ENCODE results near the gene NINJ2.

The NINJ2 gene

GRCh38 chr12:561908-562593 is 101.2 kb downstream of the NINJ2 start:
- TF ChIP-seq TCF12 (IDR thresholded peaks at IDR 0.05; ENCODE audit: low read depth): no peak
- TF ChIP-seq, protein P1, sequence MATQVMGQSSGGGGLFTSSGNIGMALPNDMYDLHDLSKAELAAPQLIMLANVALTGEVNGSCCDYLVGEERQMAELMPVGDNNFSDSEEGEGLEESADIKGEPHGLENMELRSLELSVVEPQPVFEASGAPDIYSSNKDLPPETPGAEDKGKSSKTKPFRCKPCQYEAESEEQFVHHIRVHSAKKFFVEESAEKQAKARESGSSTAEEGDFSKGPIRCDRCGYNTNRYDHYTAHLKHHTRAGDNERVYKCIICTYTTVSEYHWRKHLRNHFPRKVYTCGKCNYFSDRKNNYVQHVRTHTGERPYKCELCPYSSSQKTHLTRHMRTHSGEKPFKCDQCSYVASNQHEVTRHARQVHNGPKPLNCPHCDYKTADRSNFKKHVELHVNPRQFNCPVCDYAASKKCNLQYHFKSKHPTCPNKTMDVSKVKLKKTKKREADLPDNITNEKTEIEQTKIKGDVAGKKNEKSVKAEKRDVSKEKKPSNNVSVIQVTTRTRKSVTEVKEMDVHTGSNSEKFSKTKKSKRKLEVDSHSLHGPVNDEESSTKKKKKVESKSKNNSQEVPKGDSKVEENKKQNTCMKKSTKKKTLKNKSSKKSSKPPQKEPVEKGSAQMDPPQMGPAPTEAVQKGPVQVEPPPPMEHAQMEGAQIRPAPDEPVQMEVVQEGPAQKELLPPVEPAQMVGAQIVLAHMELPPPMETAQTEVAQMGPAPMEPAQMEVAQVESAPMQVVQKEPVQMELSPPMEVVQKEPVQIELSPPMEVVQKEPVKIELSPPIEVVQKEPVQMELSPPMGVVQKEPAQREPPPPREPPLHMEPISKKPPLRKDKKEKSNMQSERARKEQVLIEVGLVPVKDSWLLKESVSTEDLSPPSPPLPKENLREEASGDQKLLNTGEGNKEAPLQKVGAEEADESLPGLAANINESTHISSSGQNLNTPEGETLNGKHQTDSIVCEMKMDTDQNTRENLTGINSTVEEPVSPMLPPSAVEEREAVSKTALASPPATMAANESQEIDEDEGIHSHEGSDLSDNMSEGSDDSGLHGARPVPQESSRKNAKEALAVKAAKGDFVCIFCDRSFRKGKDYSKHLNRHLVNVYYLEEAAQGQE (IDR thresholded peaks at IDR 0.05; ENCODE audit: low read depth): no peak
- no peak for TF ChIP-seq RAD21 (IDR thresholded peaks at IDR 0.05; ENCODE audit: low read depth)
- TF ChIP-seq FOXM1 (IDR thresholded peaks at IDR 0.05; ENCODE audit: borderline replicate concordance, low read depth): no peak
- no peak for TF ChIP-seq EP300 (IDR thresholded peaks at IDR 0.05; ENCODE audit: borderline replicate concordance)
- TF ChIP-seq CEBPB (IDR thresholded peaks at IDR 0.05): no peak
- TF ChIP-seq ZBTB7A (IDR thresholded peaks at IDR 0.05; ENCODE audit: low read depth): no peak
- no peak for TF ChIP-seq YY1 (IDR thresholded peaks at IDR 0.05; ENCODE audit: low read depth)
- no peak for TF ChIP-seq EGR1 (IDR thresholded peaks at IDR 0.05)
- no peak for TF ChIP-seq TAF1 (IDR thresholded peaks at IDR 0.05; ENCODE audit: low read depth)
- no peak for TF ChIP-seq MAX (IDR thresholded peaks at IDR 0.05)
- no peak for TF ChIP-seq CREB1 (IDR thresholded peaks at IDR 0.05; ENCODE audit: low read depth)

DNA sequence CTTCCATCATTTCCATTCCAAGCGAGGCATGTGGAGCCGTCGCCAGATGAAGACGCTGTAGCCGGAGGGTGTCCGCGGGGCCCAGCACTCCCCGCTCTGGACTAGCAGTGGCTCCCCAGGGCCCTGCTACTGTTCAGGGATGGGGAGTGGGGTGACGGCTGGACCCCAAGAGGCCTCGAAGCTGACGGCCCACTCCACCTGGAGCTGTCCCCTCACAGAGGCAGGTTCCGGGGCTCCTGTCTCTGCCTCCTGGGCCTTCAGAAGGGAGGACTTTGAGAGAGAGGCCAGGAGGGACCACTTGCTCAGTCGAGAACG is 101.9 kb downstream of the NINJ2 start:
- TF ChIP-seq TCF12 (IDR thresholded peaks at IDR 0.05; ENCODE audit: low read depth) (no peak), CREB1 (IDR thresholded peaks at IDR 0.05; ENCODE audit: low read depth) (no peak), NFIC (IDR thresholded peaks at IDR 0.05) (no peak), TAF1 (IDR thresholded peaks at IDR 0.05; ENCODE audit: low read depth) (no peak), FOXM1 (IDR thresholded peaks at IDR 0.05; ENCODE audit: borderline replicate concordance, low read depth) (no peak), MAX (IDR thresholded peaks at IDR 0.05) (no peak)
- TF ChIP-seq, protein P2, sequence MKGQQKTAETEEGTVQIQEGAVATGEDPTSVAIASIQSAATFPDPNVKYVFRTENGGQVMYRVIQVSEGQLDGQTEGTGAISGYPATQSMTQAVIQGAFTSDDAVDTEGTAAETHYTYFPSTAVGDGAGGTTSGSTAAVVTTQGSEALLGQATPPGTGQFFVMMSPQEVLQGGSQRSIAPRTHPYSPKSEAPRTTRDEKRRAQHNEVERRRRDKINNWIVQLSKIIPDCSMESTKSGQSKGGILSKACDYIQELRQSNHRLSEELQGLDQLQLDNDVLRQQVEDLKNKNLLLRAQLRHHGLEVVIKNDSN (IDR thresholded peaks at IDR 0.05): no peak

- TF ChIP-seq NFIC (IDR thresholded peaks at IDR 0.05) (no peak), EP300 (IDR thresholded peaks at IDR 0.05; ENCODE audit: borderline replicate concordance) (no peak), CREB1 (IDR thresholded peaks at IDR 0.05; ENCODE audit: low read depth) (no peak), TCF12 (IDR thresholded peaks at IDR 0.05; ENCODE audit: low read depth) (no peak), FOXM1 (IDR thresholded peaks at IDR 0.05; ENCODE audit: borderline replicate concordance, low read depth) (no peak), RAD21 (IDR thresholded peaks at IDR 0.05; ENCODE audit: low read depth) (no peak), EGR1 (IDR thresholded peaks at IDR 0.05) (no peak), ZBTB7A (IDR thresholded peaks at IDR 0.05; ENCODE audit: low read depth) (no peak), TAF1 (IDR thresholded peaks at IDR 0.05; ENCODE audit: low read depth) (no peak), YY1 (IDR thresholded peaks at IDR 0.05; ENCODE audit: low read depth) (no peak)
- TF ChIP-seq, protein P1 (IDR thresholded peaks at IDR 0.05; ENCODE audit: low read depth): no peak
- TF ChIP-seq, protein P2 (IDR thresholded peaks at IDR 0.05): no peak
Measured at GRCh38 chr12:560691-561390, 102.4 kb downstream of the NINJ2 start.

- no peak for TF ChIP-seq NFIC (IDR thresholded peaks at IDR 0.05)
- TF ChIP-seq FOXM1 (IDR thresholded peaks at IDR 0.05; ENCODE audit: borderline replicate concordance, low read depth): no peak
- no peak for TF ChIP-seq TAF1 (IDR thresholded peaks at IDR 0.05; ENCODE audit: low read depth)
- TF ChIP-seq EP300 (IDR thresholded peaks at IDR 0.05; ENCODE audit: borderline replicate concordance): no peak
- no peak for TF ChIP-seq ZBTB7A (IDR thresholded peaks at IDR 0.05; ENCODE audit: low read depth)
- no peak for TF ChIP-seq TCF12 (IDR thresholded peaks at IDR 0.05; ENCODE audit: low read depth)
- no peak for TF ChIP-seq TEAD4 (IDR thresholded peaks at IDR 0.05)
- TF ChIP-seq RAD21 (IDR thresholded peaks at IDR 0.05; ENCODE audit: low read depth): no peak
Measured at GRCh38 chr12:559906-560455, 103.3 kb downstream of the NINJ2 start.

DNA sequence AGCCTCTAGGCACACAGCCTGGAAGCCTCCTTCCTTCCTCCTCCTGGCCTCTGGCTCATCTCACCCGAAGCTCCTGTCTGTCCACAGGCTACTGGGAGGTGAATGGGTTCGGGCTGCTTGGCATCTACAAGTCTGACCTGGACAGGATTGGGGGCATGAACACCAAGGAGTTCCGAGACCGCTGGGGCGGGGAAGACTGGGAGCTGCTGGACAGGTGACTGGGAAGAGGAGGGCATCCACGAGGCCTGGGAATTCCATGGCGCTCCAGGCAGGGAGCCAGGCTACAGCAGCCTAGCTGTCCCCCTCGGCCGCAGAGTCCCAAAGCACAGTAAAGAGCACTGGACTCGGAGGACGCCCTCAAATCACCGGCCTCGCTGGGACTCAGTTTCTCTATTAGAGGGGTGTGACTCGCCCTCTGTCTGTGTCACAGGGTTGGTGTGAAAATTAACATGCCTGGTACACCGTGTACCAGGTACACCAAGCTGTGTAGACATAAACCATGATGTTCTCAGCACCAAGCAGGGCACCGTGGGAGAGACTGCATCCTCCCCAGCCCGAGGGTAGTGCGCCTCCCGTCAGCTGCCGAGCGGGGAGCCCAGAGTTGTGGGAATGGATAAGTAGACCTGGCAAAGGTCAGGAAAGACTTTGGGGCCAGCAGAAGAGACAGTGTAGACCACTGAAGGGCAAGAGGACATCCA is 103.9 kb downstream of the NINJ2 start:
- TF ChIP-seq NFIC (IDR thresholded peaks at IDR 0.05) (no peak), EP300 (IDR thresholded peaks at IDR 0.05; ENCODE audit: borderline replicate concordance) (no peak)
- TF ChIP-seq, protein P2 (IDR thresholded peaks at IDR 0.05): no peak

All from Ishikawa (cell line).